HG02678 (cell line): ENCODE results near the gene SALL4.
"Not testable (repeated sequence)": the region's sequence is repeated elsewhere in the genome, so short reads cannot be mapped to it uniquely, and the experiment has no call there.

Source experiments
- ATAC-seq: cut with Tn5 transposase; IDR thresholded peaks from one replicate; pipeline ENCODE4 v1.9.1; 2021; ENCODE audit warnings: mild to moderate bottlenecking, moderate library complexity; ENCODE audit not compliant: unreplicated experiment

SALL4 gene

DNA sequence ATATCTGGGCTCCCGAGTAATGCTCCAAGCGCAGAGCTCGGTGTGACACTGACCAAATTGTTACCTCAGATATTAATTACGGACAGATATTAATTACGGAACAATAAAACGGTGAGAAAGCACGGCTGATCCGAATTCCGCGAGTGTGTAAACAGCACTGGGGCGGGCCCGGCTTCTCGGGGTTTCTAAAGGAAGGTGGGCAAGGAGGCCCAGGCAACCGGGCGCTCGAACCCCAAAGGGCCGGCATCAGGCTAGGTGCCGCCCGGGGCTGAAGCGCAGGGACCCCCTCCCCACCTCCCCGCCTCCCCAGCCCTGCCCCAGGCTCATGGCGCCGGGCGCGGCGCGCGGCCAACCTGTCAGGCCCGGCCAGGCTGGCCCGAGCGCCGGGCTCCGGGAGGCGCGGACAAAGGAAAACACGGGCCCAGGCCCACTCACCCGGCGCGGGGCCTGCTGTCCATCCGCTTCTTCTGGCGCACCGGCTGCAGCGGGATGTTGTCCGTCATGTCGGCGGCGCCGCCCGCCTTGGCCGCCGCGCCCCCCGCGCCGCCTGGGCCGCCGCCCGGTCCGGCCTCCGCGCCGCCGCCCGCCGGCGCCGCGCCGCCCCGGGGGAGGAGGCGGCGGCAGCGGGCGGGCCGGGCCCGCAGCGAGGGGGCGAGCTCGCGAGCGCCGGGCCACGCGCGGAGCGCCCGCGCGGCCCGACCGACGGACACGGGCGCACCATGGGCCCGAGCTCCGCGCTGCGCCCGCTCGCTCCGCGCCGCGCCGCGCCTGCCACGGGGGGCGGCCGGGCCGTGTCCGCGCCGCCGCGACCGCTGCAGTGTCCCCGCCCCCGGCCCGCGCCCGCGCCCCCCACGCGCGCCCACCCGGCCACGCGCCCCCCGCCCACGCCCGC, 34.2 kb downstream of the SALL4 start, which contains the start of gene ATP9A:
Gene ATP9A (minus strand): TSS at position 524 of the 892 bp plus-strand sequence. CDS start 21 bp downstream, at position 503.
- no peak for ATAC-seq

DNA sequence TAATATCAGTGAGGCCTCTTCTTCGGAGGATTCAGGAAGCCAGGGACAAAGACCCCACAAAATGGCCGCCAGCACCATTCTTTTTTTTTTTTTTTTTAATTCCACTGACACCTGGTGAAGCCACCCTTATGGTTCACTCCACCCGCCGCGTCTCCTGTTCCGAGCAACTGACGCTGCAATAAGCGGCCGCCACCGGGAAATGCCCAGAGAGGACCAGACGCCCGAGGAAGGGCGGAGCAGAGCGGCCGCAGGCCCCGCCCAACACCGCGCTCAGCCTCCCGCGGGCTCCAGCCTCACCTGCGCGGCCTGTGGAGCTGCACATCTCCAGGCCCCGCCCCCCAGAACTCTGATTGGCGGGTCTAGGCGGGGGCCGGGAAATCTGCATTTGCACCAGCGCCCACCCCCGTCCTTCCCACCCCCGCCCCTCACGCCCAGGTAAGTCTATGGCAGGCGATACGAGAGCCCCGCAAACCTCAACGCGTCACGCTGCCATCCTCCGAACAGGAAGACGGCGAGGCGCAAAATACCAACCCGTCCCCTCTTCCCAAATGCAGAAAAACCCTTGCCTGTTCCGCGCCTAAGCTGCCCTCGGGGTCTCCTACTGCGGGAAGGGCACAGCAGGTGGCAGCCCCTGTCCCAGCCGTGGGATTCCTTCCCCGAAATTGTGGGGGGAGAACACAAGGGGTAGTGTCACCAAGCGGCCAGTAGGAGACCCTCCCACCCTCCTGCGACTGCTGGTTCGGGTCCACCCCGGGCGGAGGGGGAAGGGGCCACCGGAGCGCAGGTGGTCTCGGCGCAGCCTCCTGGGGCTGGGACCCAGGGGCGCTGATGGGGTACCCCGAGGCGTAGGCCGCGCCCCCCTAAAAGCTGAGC, 35.1 kb downstream of the SALL4 start:
- peak; percentile 43 for ATAC-seq

DNA sequence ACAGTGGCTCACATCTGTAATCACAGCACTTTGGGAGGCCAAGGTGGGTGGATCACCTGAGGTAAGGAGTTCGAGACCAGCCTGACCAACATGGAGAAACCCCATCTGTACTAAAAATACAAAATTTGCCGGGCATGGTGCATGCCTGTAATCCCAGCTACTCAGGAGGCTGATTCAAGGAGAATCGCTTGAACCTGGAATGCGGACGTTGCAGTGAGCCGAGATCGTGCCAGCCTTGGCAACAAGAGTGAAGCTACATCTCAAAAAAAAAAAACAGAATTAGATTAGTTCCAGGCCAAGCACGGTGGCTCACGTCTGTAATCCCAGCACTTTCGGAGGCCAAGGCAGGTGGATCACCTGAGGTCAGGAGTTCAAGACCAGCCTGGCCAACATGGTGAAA, 36.9 kb downstream of the SALL4 start:
- not testable (repeated sequence) for ATAC-seq

DNA sequence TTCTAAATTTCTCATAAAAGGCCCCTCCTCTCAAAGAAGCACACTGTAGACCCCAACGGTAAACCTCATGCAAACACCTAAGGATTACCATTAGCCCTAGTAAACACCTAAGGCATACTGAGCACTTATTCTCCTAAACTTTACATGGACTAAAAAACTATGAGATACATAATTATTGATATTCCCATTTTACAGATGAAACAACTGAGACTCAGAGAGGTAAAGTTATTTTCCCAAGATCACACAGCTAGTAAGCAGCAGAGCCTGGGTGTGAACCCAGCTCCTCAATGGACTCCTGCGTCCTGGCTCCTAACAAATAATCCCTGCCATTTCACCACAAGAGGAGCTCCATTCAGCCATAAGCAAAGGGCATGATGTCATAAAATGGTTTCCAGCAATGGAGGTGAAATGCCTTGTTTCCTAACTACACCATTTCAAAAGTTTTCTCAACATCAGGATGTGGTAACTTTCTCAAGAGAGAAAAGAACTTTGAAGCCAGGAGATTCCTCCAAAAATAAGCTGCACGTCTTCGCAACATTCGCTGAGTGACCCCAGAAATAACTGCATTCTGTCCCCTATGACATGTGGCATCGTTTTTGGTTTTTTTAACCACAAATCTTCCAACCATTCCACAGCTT, 38.2 kb downstream of the SALL4 start:
- ATAC-seq = no peak

DNA sequence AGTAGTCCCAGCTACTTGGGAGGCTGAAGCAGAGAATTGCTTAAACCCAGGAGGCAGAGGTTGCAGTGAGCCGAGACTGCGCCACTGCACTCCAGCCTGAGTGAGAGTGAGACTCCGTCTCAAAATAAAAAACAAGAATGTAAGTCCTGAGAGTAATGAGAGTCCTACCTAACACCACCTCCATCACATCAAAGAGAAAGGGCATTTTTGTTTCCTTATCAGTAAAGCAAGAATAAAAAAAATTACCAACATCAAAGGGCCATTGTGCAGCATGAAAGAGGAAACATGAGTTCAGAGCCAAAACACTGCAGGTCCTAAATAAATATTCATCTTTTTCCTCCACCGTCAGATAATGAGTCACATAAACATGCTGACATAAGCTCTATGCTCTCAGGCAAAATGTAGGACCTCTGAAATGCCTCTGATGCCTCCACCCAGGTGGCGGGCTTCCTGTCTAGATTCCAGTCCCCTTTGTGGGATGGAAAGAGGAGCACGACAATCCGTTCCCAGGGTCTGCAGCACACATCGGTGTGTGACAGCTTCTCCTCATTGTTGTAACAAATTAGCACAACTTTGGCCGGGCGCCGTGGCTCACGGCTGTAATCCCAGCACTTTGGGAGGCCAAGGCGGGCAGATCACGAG, 41.3 kb downstream of the SALL4 start:
- ATAC-seq = no peak

DNA sequence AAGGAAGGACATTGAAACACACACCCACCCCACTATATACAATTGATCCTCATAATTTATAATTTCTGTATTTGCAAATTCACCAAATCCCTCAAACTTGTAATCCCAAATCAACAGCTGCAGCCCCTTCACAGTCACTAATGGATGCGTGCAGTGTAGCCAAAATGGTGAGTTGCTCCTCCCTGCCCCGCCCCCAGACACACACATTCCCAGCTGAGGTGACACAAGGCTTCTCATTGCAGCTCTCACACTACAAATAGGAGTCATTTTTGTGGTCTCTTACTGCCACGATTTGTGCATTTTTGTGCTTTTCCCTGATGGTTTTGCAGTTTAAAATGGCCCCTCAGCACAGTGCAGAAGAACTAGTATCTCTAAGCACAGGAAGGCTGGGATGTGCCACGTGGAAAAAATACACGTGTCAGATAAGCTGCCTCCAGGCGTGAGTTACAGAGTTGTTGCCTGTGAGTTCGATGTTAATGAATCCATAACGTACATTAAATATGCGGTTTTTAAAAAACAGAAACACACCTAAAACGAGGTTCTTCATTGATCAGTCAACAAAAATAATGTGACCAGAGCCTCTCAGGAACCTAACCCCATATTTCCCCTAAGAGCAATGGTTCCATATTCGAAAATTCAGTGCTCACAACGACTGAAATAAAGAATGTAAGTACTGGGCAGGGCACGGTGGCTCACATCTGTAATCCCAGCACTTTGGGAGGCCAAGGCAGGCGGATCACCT, 42.4 kb downstream of the SALL4 start:
- ATAC-seq = no peak

DNA sequence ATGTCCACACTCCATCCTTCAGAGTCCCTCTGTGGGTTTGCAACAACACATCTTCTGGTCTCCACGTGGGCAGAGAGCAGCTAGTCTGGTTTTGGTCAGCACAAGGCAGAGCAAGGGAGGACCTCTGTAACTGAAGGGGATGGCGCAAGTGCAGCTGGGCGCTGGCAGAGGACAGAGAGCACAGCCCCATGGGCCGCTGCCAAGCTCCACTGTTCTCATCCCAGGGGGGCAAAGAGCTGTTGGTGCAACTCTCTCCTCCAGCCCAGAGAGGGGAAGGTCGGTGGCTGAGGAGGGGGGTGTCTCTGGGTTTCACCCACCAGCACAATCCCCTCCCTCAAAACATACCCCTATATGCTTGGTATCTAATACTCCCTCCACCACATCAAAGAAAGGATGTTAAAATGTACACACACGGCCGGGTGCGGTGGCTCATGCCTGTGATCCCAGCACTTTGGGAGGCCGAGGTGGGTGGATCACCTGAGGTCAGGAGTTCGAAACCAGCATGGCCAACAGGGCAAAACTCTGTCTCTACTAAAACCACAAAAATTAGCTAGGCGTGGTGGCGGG, 43.3 kb downstream of the SALL4 start:
- ATAC-seq = no peak

DNA sequence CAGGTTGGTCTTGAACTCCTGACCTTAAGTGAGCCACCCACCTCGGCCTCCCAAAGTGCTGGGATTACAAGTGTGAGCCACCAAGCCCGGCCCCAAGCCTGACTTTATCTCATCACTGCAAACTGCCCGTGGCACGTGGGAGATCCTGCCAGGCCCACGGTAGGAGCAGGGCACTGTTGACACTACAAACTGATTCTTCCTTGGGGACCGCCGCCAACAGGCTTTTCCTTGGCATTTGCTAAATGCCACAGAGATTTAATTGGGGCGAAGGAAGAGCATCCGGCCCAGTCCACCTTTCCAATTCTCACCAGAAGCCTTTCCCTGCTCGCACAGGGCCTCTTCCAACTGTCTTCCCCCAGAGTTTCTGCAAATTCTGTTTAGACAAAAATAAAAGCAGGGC, 45.1 kb downstream of the SALL4 start:
- no peak for ATAC-seq

DNA sequence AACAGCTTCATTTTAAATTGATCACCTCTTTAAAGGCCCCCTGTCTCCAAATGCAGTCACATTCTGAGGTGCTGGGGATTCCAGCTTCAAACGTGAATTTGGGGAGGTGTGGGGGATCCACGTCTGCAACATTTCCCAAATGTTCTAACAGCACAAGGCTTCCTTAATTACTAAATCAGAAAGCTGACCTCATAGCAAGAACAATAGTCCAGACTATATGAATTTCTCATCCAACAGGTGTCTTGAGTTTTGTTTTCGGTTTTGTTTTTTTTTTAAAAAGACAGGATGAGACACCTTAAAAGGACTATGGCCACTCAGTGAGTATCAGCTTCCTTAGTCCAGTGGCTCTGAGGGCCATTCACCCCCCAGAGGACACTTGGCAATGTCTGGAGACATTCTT, 45.7 kb downstream of the SALL4 start:
- ATAC-seq = no peak

DNA sequence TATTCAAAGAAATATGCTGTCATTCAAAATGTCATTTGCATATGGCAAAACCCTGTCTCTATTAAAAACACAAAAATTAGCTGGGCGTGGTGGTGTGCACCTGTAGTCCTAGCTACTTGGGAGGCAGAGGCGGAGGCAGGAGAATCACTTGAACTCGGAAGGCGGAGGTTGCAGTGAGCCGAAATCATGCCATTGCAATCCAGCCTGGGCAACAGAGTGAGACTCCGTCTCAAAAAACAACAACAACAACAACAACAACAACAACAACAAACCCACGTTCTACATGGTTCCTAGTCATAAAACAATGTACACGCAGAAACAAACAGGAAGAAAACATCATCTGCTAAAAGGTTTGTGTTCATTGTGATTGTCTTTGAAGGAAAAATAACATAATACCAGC, 49.1 kb downstream of the SALL4 start:
- not testable (repeated sequence) for ATAC-seq

DNA sequence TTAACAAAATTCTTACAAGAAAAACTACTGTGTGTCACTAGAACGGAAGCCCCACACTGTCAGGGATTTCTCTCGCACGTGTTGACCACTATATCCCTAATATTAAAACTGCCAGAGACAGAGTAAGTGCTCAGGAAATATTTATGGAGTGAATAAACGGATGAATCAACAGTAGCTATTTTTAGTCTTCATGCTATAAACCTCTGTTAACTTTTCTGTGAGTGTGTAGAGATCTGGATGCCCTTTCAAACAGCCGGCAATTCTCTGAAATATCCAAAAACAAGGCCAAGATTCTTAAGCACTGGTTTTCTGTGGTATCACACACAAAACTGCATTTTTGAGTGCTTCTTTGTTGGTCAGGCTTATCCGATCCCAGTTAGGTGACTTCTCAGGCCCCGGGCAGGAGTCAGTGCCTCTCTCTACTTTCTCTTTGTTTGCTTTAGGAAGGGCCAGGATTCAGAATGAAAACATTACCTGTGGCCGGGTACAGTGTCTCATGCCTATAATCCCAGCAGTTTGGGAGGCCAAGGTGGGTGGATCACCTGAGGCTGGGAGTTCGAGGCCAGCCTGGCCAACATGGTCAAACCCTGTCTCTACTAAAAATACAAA, 49.9 kb downstream of the SALL4 start:
- ATAC-seq = no peak

DNA sequence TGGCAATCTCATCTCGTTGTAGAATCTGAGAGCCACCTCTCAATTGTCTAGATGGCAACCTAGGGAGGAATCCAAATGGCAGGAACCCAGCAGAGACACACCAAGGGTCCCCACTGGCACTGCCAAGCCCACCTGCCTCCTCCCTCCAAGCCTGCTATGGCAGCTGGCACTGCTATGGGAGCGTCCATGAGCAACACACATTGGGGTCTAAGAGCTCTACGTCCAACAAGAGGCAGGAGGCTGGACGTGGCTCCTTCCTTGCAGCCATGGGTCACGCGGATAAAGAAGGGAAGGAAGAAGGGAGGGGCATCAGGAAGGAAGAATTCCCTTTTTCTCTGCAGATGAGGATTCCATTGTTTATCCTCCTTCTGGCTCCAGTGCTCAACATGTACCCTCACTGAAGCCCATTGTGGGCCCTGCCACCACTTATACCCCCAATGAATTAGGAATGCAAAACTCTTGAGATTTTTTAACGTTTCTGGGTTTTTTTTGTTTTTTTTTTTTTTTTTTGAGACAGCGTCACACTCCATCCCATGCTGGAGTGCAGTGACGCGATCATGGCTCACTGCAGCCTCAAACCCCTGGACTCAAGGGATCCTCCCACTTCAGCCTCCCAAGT, 51.4 kb downstream of the SALL4 start:
- ATAC-seq = no peak

DNA sequence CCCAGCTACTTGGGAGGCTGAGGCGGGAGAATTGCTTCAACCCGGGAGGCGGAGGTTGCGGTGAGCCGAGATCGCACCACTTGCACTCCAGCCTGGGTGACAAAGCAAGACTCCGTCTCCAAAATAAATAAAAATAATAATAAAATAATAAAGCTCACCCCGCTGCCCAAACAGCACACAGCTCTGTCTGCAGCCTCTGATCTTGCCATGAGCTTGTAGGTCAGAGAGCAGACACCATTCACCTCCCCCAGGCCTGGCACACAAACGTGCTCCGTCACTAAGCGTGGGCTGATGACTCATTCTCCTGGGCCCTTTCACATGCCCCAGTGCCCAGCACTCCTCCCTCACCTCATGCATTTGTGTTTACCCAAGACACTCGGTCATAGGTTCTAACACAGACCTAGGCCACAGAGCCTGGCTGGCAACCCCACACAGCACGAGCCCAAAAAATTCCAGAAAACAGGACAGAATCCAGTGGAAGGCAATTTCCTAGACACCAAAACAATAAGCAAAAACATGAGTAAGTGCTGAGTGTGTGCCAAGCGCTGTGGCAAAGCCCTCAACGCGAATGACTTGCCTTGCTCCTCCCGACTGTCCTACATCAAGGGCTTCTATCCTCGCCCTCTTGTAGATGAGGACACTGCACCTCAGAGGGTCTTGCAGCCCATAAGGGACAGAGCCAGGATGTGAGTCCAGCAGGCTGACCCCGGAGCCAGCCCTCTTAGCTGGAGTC, 52.1 kb downstream of the SALL4 start:
- no peak for ATAC-seq

DNA sequence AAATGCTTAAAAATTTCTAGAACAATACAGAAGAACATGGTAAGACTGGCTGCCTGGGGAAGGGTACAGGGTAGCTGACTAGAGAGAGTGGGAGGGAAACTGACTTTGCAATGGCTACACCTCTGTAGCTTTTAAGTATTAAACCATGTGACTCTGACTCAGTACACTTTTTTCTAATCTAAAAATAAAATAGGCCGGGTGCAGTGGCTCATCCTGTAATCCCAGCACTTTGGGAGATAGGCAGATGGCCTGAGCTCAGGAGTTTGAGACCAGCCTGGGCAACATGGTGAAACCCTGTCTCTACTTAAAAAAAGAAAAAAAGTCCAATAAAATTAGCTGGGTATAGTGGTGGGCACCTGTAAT, 52.7 kb downstream of the SALL4 start:
- ATAC-seq = no peak

DNA sequence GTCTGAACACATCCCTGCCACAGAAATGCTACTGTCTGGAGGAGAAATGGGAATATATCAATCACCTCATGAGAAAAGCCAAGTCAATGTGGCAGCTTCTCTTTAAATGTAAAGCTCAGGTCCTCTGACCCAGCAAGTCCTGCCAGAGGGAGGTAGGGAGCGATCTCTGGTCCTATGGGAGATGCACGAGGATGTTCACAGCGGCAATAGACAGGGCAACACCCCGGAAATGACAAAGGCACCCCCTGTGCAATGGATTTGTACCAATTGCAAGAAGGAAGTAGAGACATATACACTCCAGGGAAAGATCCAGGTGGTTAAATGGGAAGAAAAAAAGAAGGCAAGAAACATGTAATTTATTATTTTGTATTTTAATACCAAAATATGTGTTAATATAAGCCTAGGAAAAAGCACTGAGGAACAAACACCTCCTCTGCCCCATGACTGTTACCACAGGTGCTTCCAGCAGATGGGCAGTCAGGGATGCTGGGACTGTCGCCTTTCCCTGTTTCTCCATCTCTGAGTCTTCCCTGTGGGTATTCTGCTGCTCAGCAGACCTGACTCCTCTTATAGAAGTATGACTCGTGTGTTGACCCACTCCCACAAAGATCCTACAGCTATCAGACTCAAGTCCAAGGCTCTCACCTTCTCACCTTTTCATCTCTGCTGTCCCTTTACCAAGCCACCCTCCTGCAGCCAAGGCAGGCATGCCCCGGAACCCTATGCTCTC, 55.0 kb downstream of the SALL4 start:
- ATAC-seq = no peak

DNA sequence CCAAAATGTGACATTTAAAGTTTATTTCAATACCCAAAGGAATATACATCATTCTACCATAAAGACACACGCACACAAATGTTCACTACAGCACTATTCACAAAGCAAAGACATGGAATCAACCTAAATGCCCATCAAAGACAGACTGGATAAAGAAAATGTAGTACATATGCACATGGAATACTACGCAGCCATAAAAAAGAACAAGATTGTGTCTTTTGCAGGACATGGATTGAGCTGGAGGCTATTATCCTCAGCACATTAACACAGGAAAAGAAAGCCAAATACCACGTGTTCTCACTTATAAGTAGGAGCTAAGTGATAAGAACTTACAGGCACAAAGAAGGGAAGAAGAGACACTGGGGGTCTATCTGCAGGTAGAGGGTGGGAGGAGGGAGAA, 56.5 kb downstream of the SALL4 start:
- ATAC-seq = no peak

DNA sequence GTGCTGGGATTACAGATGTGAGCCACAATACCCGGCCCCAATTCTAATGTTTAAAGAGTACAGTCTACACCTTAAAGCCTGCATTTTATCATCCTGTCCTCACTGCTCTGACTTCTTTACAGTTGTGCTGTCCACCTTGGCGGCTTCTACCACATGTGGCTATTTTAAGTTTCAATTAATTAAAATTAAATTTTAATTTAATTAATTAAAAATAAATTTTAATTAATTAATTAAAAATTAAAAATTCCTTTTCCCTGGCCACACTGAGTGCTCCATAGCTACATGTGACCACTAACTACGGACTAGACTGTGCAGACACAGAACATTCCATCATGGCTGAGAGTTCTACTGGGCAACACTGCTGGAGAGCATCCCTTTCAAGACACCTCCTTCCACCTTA, 61.5 kb downstream of the SALL4 start:
- no peak for ATAC-seq

DNA sequence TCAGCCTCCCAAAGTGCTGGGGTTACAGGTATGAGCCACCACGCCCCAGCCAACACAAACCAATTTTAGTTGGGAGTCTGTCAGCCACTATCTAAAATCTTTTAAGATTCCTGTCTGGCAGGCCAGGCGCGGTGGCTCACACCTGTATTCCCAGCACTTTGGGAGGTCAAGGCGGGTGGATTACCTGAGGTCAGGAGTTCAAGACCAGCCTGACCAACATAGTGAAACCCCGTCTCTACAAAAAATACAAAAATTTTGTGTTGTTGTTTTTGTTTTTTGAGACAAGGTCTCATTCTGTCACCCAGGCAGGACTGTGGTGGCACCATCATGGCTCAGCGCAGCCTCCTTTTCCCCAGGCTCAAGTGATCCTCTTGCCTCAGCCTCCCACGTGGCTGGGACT, 62.0 kb downstream of the SALL4 start:
- not testable (repeated sequence) for ATAC-seq
